ENCODE results near the gene DTL. TPM values are rescaled to one million over a fixed set of nuclear protein-coding genes. Genes with fewer than 3 reads are reported as not detected.

The DTL gene
- total and polyA plus RNA-seq, 8 donors = 0.58 to 7.5 (median 1.5) TPM; not detected in 2

DNA sequence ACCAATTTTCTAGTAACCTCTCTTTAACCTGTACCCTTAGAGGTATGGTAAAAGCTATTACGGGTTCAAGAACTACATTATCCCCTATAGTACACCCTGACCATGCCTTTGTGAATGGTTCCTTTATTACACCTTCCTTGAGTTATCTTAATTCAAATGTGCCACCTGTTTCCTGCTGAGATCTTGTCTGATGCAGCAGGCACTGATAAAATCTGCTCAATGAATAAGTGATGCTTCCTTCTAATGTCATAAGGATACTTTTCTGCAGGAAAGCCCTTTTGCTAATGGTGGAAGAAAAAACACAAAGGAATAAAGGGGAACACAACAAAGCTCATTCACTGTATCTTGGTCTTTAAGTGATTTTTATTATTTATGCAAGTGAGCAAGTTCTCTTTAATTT lies 26.0 kb upstream of the DTL start:
- 81 to 100% (median 95%) methylated on average over 1 of the region's 1 CpG for WGBS, 5 donors
- no peak for DNase-seq
- H3K4me1 ChIP-seq = no peaks in the 10 kb centered on the region

GRCh38 chr1:212010004-212010403 lies 25.5 kb upstream of the DTL start:
- intact Hi-C loops (cut with DNase I; ENCODE audit: low total_unique reads) = no loop called here
- TF ChIP-seq EP300 (IDR thresholded peaks at IDR 0.05) (no peak), POLR2AphosphoS5 (IDR thresholded peaks at IDR 0.05) (no peak), POLR2A (IDR thresholded peaks at IDR 0.05) (no peak)
- TF ChIP-seq, protein P1, sequence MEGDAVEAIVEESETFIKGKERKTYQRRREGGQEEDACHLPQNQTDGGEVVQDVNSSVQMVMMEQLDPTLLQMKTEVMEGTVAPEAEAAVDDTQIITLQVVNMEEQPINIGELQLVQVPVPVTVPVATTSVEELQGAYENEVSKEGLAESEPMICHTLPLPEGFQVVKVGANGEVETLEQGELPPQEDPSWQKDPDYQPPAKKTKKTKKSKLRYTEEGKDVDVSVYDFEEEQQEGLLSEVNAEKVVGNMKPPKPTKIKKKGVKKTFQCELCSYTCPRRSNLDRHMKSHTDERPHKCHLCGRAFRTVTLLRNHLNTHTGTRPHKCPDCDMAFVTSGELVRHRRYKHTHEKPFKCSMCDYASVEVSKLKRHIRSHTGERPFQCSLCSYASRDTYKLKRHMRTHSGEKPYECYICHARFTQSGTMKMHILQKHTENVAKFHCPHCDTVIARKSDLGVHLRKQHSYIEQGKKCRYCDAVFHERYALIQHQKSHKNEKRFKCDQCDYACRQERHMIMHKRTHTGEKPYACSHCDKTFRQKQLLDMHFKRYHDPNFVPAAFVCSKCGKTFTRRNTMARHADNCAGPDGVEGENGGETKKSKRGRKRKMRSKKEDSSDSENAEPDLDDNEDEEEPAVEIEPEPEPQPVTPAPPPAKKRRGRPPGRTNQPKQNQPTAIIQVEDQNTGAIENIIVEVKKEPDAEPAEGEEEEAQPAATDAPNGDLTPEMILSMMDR (IDR thresholded peaks at IDR 0.05) = no peak

More for the DNA sequence above, 26.0 kb upstream of the DTL start:
- Histone ChIP-seq H3K9me3 (no peaks in the 10 kb centered on the region), H3K27me3 (no peaks in the 10 kb centered on the region), H3K4me3 (no peak overlapping the region), H3K27ac (no peak overlapping the region), H3K36me3 (peaks cover 0 to 36% (median 26%) of the 10 kb centered on the region in 4 donors)
- intact Hi-C loops (cut with DNase I; ENCODE audit: low total_unique reads) = no loop called here
- TF ChIP-seq, protein P1 (IDR thresholded peaks at IDR 0.05) = no peak
- TF ChIP-seq POLR2A (IDR thresholded peaks at IDR 0.05) (no peak), EP300 (IDR thresholded peaks at IDR 0.05) (no peak), POLR2AphosphoS5 (IDR thresholded peaks at IDR 0.05) (no peak)

DNA sequence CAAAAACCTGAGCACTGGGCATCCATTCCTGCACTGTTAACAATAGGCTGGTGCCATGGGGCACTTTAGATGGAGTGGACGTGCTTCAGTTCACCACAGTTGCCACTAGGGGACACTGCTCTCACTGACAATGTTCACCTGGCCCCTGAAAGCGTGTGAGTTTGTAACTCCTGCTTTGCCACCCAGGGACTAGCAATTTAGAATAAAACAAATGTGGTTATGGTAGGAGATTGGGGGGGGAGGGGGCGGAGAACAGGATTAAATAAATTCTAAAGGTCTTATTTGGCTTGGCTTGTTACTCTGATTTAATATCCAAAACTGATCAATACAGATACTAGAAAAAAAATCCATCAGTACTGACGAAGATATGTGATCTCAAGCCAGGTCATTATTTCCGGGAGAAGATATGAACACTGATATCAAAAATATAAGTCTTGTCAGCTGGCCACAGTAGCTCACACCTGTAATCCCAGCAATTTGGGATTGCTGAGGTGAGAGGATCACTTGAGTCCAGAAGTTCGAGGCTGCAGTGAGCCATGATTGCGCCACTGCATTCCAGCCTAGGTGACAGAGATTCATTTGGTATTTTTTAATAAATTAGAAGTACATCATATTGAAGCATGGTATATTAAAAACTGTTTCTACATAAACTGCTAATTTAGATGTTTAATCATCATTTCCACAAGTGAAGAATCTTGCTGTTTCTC lies 23.4 kb upstream of the DTL start:
- H3K27me3 ChIP-seq = no peaks in the 10 kb centered on the region
- 43 to 54% (median 48%) methylated on average over 7 of the region's 7 CpGs for WGBS, 5 donors
- H3K27ac ChIP-seq = no peak overlapping the region
- no peak for TF ChIP-seq EP300 (IDR thresholded peaks at IDR 0.05)
- TF ChIP-seq, protein P1 (IDR thresholded peaks at IDR 0.05) = peak in 5 of 7 experiments; percentile 79 to 95 (median 93)
- intact Hi-C loops (cut with DNase I; ENCODE audit: low total_unique reads) = no loop called here
- H3K9me3 ChIP-seq = no peaks in the 10 kb centered on the region
- no peak overlapping the region for H3K4me3 ChIP-seq
- H3K36me3 ChIP-seq = peaks cover 0 to 32% (median 20%) of the 10 kb centered on the region in 4 donors
- DNase-seq = peak; percentile 70 to 86
- H3K4me1 ChIP-seq = no peaks in the 10 kb centered on the region

More at GRCh38 chr1:212010004-212010403, 25.5 kb upstream of the DTL start:
- H3K9me3 ChIP-seq = no peaks in the 10 kb centered on the region
- H3K4me1 ChIP-seq = no peaks in the 10 kb centered on the region
- DNase-seq = no peak
- H3K36me3 ChIP-seq = peaks cover 0 to 36% (median 27%) of the 10 kb centered on the region in 4 donors
- no peak overlapping the region for H3K4me3 ChIP-seq
- WGBS, 5 donors = 75 to 85% (median 85%) methylated on average over 3 of the region's 3 CpGs
- no peaks in the 10 kb centered on the region for H3K27me3 ChIP-seq
- no peak overlapping the region for H3K27ac ChIP-seq

DNA sequence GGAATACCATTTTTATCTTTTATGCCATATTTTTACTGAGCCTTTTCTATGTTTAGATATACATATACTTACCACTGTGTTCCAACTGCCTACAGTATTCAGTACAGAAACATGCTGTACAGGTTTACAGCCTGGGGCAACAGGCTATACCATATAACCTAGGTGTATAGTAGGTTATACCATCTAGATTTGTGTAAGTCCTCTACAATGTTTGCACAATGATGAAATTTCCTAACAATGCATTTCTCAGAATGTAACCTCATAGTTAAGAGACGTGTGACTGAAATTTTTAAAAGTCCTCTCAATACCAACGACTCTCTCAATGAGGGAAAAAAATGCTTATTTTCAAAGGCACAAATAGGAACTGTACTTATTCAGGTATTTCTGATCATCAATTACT lies 21.9 kb upstream of the DTL start:
- Histone ChIP-seq H3K4me1 (no peaks in the 10 kb centered on the region), H3K36me3 (peaks cover 0 to 28% (median 18%) of the 10 kb centered on the region in 4 donors), H3K27me3 (no peaks in the 10 kb centered on the region), H3K9me3 (no peaks in the 10 kb centered on the region), H3K27ac (no peak overlapping the region), H3K4me3 (no peak overlapping the region)
- intact Hi-C loops (cut with DNase I; ENCODE audit: low total_unique reads) = no loop called here
- no peak for DNase-seq
- 66 to 85% (median 72%) methylated on average over 2 of the region's 2 CpGs for WGBS, 5 donors
- no peak for TF ChIP-seq POLR2A (IDR thresholded peaks at IDR 0.05)
- TF ChIP-seq, protein P1 (IDR thresholded peaks at IDR 0.05) = no peak
- no peak for TF ChIP-seq POLR2AphosphoS5 (IDR thresholded peaks at IDR 0.05)
- TF ChIP-seq EP300 (IDR thresholded peaks at IDR 0.05) = no peak

All from stomach (tissue), 9 donors.